ENCODE results near the gene MAPK6.

Gene MAPK6

GRCh38 chr15:52069559-52069958, 50.5 kb downstream of the MAPK6 start:
- no peak for TF ChIP-seq CTCF (IDR thresholded peaks at IDR 0.05; ENCODE audit: borderline replicate concordance, control extremely low read depth, extremely low read depth, insufficient read depth, missing control alignments)
- DNase-seq (ENCODE audit: low spot score) = no peak
- in situ Hi-C loops (cut with MboI; ENCODE audit: low sequenced_read_pairs, unreplicated experiment) = no loop called here

- in situ Hi-C loops (cut with MboI; ENCODE audit: low sequenced_read_pairs, unreplicated experiment) = no loop called here
- DNase-seq (ENCODE audit: low spot score) = no peak
- no peak for TF ChIP-seq CTCF (IDR thresholded peaks at IDR 0.05; ENCODE audit: borderline replicate concordance, control extremely low read depth, extremely low read depth, insufficient read depth, missing control alignments)
These were observed 52.6 kb downstream of the MAPK6 start for GRCh38 chr15:52071570-52071969.

- in situ Hi-C loops (cut with MboI; ENCODE audit: low sequenced_read_pairs, unreplicated experiment) = no loop called here
- DNase-seq (ENCODE audit: low spot score) = peak; percentile 42
- no peak for TF ChIP-seq CTCF (IDR thresholded peaks at IDR 0.05; ENCODE audit: borderline replicate concordance, control extremely low read depth, extremely low read depth, insufficient read depth, missing control alignments)
These were observed 58.1 kb downstream of the MAPK6 start for GRCh38 chr15:52076889-52077781.

DNA sequence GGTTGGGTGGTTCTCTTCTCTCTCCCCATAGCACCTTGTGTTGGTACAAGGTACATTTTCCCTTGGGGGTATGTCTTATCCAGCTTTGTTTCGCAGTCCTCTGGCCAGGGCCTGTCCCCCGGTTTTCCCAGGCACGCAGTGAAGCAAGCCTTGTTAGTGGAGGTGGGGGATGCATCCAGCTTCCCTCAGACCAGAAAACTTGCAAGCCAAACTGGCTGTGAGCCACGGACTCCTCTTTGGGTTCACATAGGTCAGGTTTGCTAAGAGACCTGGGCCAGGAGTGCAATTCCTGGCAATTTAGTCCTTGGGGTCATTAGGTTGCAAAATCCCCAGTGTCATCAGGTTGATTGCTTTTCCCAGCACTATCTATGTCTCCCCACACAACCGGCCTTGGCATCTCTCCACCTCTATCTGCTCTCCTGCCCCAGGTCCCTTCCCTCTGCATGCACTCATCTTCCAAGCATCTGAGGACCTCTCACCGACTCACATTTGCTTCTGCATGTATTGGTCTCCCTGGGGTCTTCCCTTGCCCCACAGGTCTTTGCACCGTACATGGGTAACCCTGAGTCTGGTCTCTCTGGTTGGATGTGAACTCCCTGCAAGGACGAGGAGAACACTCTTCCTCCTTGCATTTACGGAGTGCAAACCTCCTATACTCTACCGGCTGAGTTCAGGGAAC, 59.3 kb downstream of the MAPK6 start:
- in situ Hi-C loops (cut with MboI; ENCODE audit: low sequenced_read_pairs, unreplicated experiment) = no loop called here
- no peak for DNase-seq (ENCODE audit: low spot score)
- TF ChIP-seq CTCF (IDR thresholded peaks at IDR 0.05; ENCODE audit: borderline replicate concordance, control extremely low read depth, extremely low read depth, insufficient read depth, missing control alignments) = no peak

DNA sequence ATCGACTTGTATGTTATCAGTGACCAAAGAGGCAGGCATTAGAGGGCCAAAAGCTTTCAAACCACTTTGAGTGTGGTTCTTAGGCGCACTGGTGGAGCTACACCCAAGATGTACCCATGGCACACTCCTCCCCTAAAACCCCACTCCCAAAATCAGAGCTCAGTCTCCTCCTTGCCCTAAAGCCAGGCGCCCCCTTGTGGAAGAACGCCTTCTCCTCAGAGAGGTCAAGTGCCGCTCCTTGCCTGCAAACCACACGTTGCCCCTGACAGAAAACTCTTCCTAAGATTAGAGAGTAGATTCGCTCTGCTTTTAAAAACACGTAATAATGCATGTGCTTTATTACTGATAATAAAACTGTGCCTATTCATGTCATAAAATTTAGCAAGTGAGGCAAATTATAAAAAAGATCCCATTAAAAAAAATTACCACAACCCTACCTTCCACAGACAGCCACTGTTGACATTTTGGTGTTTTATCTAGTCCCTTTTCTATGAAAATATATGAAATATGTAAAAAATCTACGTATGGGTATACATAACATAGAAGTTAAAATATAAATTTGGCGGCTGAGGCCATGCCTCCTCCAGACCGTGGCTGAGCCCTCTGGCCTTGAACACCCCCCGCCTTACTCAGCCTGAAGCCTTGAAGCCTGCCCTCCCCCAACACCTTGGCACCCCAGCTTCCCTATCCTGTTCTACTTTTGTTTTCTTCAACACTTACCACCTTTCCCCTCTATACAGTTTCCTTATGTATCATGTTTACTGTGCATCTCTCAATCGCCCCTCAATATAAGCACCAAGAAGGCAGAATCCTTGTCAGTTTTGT, 60.1 kb downstream of the MAPK6 start:
- peak; percentile 78 for DNase-seq (ENCODE audit: low spot score)
- peak; percentile 82 for TF ChIP-seq CTCF (IDR thresholded peaks at IDR 0.05; ENCODE audit: borderline replicate concordance, control extremely low read depth, extremely low read depth, insufficient read depth, missing control alignments)
- in situ Hi-C loops (cut with MboI; ENCODE audit: low sequenced_read_pairs, unreplicated experiment) = no loop called here

DNA sequence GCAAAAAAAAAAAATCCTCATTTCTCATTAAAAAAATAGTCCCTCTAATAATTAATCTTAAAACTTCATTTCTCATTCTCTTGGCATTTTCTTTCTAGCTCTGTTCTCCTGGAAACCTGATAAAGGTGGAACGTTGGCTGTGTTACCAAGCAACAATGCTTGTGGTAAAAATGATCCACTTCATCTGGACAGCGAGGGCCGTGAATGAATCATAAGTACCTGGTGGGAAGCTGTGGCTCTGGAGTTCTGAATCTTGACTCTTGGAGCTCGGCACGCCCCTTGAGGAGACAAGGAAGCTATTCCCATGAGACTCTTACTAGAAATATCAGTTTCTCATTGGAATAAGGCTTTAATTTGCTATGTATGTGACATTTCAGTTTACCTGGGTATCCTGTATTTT, 61.0 kb downstream of the MAPK6 start:
- no peak for DNase-seq (ENCODE audit: low spot score)
- in situ Hi-C loops (cut with MboI; ENCODE audit: low sequenced_read_pairs, unreplicated experiment) = no loop called here
- TF ChIP-seq CTCF (IDR thresholded peaks at IDR 0.05; ENCODE audit: borderline replicate concordance, control extremely low read depth, extremely low read depth, insufficient read depth, missing control alignments) = no peak
